H1 (cell line): ENCODE measurements around the gene GOLGA1. TPM values are rescaled to one million over a fixed set of nuclear protein-coding genes. Genes with fewer than 3 reads are reported as not detected.

Experiments
- EP300 ChIP-seq, 2 experiments: IDR thresholded peaks; 1 replicate in 1 of 2; 2 replicates in 1 of 2; pipeline ENCODE4 v1.6.1; 2011 to 2012; ENCODE audit warnings: low read depth in 2 of 2, low read length in 2 of 2, mild to moderate bottlenecking in 2 of 2, borderline replicate concordance in 1 of 2, inconsistent platforms in 1 of 2, moderate library complexity in 1 of 2
- POLR2AphosphoS5 ChIP-seq: IDR thresholded peaks from 2 replicates; pipeline ENCODE4 v1.6.1; 2011; ENCODE audit warnings: low read depth, low read length
- polyA plus RNA-seq, 7 experiments: library from polyadenylated mRNA; depleted of rRNA in 3 of 7; stranded (reverse) in 5 of 7; unstranded in 2 of 7; fragments of >200 nt in 5 of 7; fragments of 200-250 nt in 2 of 7; gene quantifications; 1 replicate in 5 of 7; 2 replicates in 1 of 7; 4 replicates in 1 of 7; pipeline versions ENCODE4 v1.2.1 to v1.2.3, GENCODE V29; 2011 to 2013; ENCODE audit warnings: missing spikeins in 2 of 7, mixed read lengths in 2 of 7
- total RNA-seq: library from RNA; stranded (reverse); fragmentation: NEBNext Ultra II Directional; extraction: Animal tissue kit (Norgen Biotek cat#: 25700); gene quantifications from 2 replicates; pipeline ENCODE4 v1.2.1, GENCODE V29; 2021
- TF ChIP-seq, protein P1 (sequence below): IDR thresholded peaks from 2 replicates; pipeline ENCODE4 v1.6.1; 2011; ENCODE audit warnings: low read length, improper control_type of control experiment
- TF ChIP-seq, protein P2 (sequence below), 3 experiments: IDR thresholded peaks; 1 replicate in 2 of 3; 2 replicates in 1 of 3; pipeline versions ENCODE4 v1.5.1 to v1.6.1; 2011; ENCODE audit warnings: low read length in 3 of 3, mild to moderate bottlenecking in 3 of 3, inconsistent platforms in 2 of 3, low read depth in 1 of 3, moderate library complexity in 1 of 3; ENCODE audit not compliant: insufficient read depth in 1 of 3; ENCODE audit errors: control extremely low read depth in 1 of 3
- TF ChIP-seq, protein P3 (sequence below): fragments of 300-600 bp; sonication (generic); IDR thresholded peaks from 2 replicates; pipeline ENCODE4 v1.7.1; 2012; ENCODE audit warnings: low read length, moderate library complexity, mild to moderate bottlenecking, inconsistent platforms; ENCODE audit not compliant: insufficient replicate concordance

The GOLGA1 gene
- total and polyA plus RNA-seq, 2 of the 8 experiments (the other 6 are each of a cell fraction or from before 2014, with no cell fraction given): 4.8 to 6.5 TPM

GRCh38 chr9:124954255-124954654 is 13.4 kb upstream of the GOLGA1 start (continued):
- no peak for TF ChIP-seq POLR2AphosphoS5
- TF ChIP-seq, protein P1, sequence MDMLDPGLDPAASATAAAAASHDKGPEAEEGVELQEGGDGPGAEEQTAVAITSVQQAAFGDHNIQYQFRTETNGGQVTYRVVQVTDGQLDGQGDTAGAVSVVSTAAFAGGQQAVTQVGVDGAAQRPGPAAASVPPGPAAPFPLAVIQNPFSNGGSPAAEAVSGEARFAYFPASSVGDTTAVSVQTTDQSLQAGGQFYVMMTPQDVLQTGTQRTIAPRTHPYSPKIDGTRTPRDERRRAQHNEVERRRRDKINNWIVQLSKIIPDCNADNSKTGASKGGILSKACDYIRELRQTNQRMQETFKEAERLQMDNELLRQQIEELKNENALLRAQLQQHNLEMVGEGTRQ: no peak
- TF ChIP-seq, protein P2, sequence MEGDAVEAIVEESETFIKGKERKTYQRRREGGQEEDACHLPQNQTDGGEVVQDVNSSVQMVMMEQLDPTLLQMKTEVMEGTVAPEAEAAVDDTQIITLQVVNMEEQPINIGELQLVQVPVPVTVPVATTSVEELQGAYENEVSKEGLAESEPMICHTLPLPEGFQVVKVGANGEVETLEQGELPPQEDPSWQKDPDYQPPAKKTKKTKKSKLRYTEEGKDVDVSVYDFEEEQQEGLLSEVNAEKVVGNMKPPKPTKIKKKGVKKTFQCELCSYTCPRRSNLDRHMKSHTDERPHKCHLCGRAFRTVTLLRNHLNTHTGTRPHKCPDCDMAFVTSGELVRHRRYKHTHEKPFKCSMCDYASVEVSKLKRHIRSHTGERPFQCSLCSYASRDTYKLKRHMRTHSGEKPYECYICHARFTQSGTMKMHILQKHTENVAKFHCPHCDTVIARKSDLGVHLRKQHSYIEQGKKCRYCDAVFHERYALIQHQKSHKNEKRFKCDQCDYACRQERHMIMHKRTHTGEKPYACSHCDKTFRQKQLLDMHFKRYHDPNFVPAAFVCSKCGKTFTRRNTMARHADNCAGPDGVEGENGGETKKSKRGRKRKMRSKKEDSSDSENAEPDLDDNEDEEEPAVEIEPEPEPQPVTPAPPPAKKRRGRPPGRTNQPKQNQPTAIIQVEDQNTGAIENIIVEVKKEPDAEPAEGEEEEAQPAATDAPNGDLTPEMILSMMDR (IDR thresholded peaks at IDR 0.05; ENCODE audit: control extremely low read depth in 1 of 3, insufficient read depth in 1 of 3, low read depth in 1 of 3, low read length in 3 of 3): no peak
- TF ChIP-seq, protein P3, sequence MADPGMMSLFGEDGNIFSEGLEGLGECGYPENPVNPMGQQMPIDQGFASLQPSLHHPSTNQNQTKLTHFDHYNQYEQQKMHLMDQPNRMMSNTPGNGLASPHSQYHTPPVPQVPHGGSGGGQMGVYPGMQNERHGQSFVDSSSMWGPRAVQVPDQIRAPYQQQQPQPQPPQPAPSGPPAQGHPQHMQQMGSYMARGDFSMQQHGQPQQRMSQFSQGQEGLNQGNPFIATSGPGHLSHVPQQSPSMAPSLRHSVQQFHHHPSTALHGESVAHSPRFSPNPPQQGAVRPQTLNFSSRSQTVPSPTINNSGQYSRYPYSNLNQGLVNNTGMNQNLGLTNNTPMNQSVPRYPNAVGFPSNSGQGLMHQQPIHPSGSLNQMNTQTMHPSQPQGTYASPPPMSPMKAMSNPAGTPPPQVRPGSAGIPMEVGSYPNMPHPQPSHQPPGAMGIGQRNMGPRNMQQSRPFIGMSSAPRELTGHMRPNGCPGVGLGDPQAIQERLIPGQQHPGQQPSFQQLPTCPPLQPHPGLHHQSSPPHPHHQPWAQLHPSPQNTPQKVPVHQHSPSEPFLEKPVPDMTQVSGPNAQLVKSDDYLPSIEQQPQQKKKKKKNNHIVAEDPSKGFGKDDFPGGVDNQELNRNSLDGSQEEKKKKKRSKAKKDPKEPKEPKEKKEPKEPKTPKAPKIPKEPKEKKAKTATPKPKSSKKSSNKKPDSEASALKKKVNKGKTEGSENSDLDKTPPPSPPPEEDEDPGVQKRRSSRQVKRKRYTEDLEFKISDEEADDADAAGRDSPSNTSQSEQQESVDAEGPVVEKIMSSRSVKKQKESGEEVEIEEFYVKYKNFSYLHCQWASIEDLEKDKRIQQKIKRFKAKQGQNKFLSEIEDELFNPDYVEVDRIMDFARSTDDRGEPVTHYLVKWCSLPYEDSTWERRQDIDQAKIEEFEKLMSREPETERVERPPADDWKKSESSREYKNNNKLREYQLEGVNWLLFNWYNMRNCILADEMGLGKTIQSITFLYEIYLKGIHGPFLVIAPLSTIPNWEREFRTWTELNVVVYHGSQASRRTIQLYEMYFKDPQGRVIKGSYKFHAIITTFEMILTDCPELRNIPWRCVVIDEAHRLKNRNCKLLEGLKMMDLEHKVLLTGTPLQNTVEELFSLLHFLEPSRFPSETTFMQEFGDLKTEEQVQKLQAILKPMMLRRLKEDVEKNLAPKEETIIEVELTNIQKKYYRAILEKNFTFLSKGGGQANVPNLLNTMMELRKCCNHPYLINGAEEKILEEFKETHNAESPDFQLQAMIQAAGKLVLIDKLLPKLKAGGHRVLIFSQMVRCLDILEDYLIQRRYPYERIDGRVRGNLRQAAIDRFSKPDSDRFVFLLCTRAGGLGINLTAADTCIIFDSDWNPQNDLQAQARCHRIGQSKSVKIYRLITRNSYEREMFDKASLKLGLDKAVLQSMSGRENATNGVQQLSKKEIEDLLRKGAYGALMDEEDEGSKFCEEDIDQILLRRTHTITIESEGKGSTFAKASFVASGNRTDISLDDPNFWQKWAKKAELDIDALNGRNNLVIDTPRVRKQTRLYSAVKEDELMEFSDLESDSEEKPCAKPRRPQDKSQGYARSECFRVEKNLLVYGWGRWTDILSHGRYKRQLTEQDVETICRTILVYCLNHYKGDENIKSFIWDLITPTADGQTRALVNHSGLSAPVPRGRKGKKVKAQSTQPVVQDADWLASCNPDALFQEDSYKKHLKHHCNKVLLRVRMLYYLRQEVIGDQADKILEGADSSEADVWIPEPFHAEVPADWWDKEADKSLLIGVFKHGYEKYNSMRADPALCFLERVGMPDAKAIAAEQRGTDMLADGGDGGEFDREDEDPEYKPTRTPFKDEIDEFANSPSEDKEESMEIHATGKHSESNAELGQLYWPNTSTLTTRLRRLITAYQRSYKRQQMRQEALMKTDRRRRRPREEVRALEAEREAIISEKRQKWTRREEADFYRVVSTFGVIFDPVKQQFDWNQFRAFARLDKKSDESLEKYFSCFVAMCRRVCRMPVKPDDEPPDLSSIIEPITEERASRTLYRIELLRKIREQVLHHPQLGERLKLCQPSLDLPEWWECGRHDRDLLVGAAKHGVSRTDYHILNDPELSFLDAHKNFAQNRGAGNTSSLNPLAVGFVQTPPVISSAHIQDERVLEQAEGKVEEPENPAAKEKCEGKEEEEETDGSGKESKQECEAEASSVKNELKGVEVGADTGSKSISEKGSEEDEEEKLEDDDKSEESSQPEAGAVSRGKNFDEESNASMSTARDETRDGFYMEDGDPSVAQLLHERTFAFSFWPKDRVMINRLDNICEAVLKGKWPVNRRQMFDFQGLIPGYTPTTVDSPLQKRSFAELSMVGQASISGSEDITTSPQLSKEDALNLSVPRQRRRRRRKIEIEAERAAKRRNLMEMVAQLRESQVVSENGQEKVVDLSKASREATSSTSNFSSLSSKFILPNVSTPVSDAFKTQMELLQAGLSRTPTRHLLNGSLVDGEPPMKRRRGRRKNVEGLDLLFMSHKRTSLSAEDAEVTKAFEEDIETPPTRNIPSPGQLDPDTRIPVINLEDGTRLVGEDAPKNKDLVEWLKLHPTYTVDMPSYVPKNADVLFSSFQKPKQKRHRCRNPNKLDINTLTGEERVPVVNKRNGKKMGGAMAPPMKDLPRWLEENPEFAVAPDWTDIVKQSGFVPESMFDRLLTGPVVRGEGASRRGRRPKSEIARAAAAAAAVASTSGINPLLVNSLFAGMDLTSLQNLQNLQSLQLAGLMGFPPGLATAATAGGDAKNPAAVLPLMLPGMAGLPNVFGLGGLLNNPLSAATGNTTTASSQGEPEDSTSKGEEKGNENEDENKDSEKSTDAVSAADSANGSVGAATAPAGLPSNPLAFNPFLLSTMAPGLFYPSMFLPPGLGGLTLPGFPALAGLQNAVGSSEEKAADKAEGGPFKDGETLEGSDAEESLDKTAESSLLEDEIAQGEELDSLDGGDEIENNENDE: no peak
- no peak for TF ChIP-seq EP300 (IDR thresholded peaks at IDR 0.05; ENCODE audit: borderline replicate concordance in 1 of 2, low read depth in 2 of 2, low read length in 2 of 2)
